GM12878 (cell line): ENCODE data around the gene TRAPPC12. TPM values are rescaled to one million over a fixed set of nuclear protein-coding genes. Genes with fewer than 3 reads are reported as not detected.

Experiments used
- ATAC-seq: fragments of 200-7000 bp; cut with Tn5 transposase; 3 replicates; pipeline ENCODE4 v1.9.1; 2020; ENCODE audit warnings: mild to moderate bottlenecking, moderate library complexity
- BruUV-seq: library from RNA; stranded (reverse); fragments of 400-500 nt; replicated peaks from 2 replicates; lab custom pipeline; 2021; lab: Mats Ljungman, UMichigan
- CTCF ChIA-PET: fragments of 300-600 bp; sonication (Branson Sonifier 250); formaldehyde crosslinking; extraction: SDS; loops from one replicate; lab custom pipeline; 2021; ENCODE audit warnings: inconsistent platforms; lab: Yijun Ruan, JAX
- POLR2A ChIA-PET: fragments of 350-600 bp; formaldehyde crosslinking; extraction: SDS; loops from one replicate; lab custom pipeline; 2021; ENCODE audit warnings: inconsistent platforms; lab: Charles Lee
- RAD21 ChIA-PET: fragments of 300-600 bp; sonication (Branson Sonifier 250); formaldehyde crosslinking; loops from one replicate; lab custom pipeline; 2023; ENCODE audit warnings: antibody characterized with exemption; ENCODE audit not compliant: unreplicated experiment; lab: Charles Lee
- SMC1A ChIA-PET: fragments of 300-600 bp; sonication (Branson Sonifier 250); formaldehyde crosslinking; loops from one replicate; lab custom pipeline; 2023; ENCODE audit not compliant: unreplicated experiment, uncharacterized antibody; lab: Charles Lee
- DNase-seq: peaks from one replicate; pipeline ENCODE4 v3.0.0-alpha.2; 2011; ENCODE audit warnings: low read depth, low spot score
- FAIRE-seq: peaks from 3 replicates; lab custom pipeline; 2011; peaks lifted over from hg19 to GRCh38; lab: Jason Lieb, UNC
- H2AFZ ChIP-seq: 2 replicates; pipeline ENCODE4 v1.6.0; 2011; ENCODE audit warnings: low read depth, low read length, control low read depth; ENCODE audit not compliant: control insufficient read depth
- H3K27ac ChIP-seq: 2 replicates; pipeline ENCODE4 v1.5.1; 2011; ENCODE audit warnings: control low read depth; ENCODE audit not compliant: control insufficient read depth, insufficient read depth
- H3K27me3 ChIP-seq, 2 experiments: replicated peaks in 1 of 2; 2 replicates each; pipeline versions ENCODE4 v1.6.0 to v1.6.1; 2011; ENCODE audit warnings: low read length in 1 of 2; ENCODE audit not compliant: control insufficient read depth in 2 of 2, insufficient read depth in 2 of 2
- H3K36me3 ChIP-seq, 2 experiments: 2 replicates each; pipeline ENCODE4 v1.5.1; 2011; ENCODE audit warnings: low read length in 1 of 2; ENCODE audit not compliant: control insufficient read depth in 2 of 2, insufficient read depth in 2 of 2
- H3K4me1 ChIP-seq: 2 replicates; pipeline ENCODE4 v1.6.1; 2011; ENCODE audit warnings: mild to moderate bottlenecking, low read length, moderate library complexity, mixed read lengths; ENCODE audit not compliant: control insufficient read depth, insufficient read depth
- H3K4me2 ChIP-seq: 2 replicates; pipeline ENCODE4 v1.6.0; 2011; ENCODE audit warnings: control low read depth; ENCODE audit not compliant: control insufficient read depth, insufficient read depth
- H3K4me3 ChIP-seq: fragments of 200-600 bp; sonication (generic); 2 replicates; pipeline ENCODE4 v1.5.1; 2016
- H3K79me2 ChIP-seq: 2 replicates; pipeline ENCODE4 v1.6.0; 2011; ENCODE audit warnings: low read length; ENCODE audit not compliant: control insufficient read depth, insufficient read depth
- H3K9ac ChIP-seq: 2 replicates; pipeline ENCODE4 v1.8.0; 2011; ENCODE audit warnings: low read length, control low read depth, mixed read lengths; ENCODE audit not compliant: control insufficient read depth, insufficient read depth
- H3K9me3 ChIP-seq: replicated peaks from 3 replicates; pipeline ENCODE4 v1.5.1; 2011; ENCODE audit warnings: mild to moderate bottlenecking, low read length; ENCODE audit not compliant: control insufficient read depth, insufficient read depth
- H4K20me1 ChIP-seq: 2 replicates; pipeline ENCODE4 v1.6.0; 2011; ENCODE audit not compliant: control insufficient read depth, insufficient read depth
- BCL11A ChIP-seq: IDR thresholded peaks from 2 replicates; pipeline ENCODE4 v1.6.1; 2011; ENCODE audit warnings: low read depth, low read length
- BHLHE40 ChIP-seq, 2 experiments: fragments of 450-650 bp in 1 of 2; IDR thresholded peaks; 2 replicates each; pipeline ENCODE4 v1.6.1; 2011 to 2017; ENCODE audit warnings: low read depth in 2 of 2, borderline replicate concordance in 1 of 2, improper control_type of control experiment in 1 of 2, low read length in 1 of 2, mild to moderate bottlenecking in 1 of 2
- CHD2 ChIP-seq: IDR thresholded peaks from 2 replicates; pipeline ENCODE4 v1.6.1; 2011; ENCODE audit warnings: low read depth, low read length, improper control_type of control experiment, borderline replicate concordance
- CREB1 ChIP-seq: IDR thresholded peaks from 2 replicates; pipeline ENCODE4 v1.6.1; 2012; ENCODE audit warnings: low read depth, mild to moderate bottlenecking, inconsistent platforms
- EED ChIP-seq: sonication (generic); IDR thresholded peaks from 2 replicates; pipeline ENCODE4 v1.6.1; 2016; ENCODE audit warnings: antibody characterized with exemption, low read depth
- EP300 ChIP-seq, 2 experiments: fragments of 150-350 bp in 1 of 2; IDR thresholded peaks; 2 replicates each; pipeline ENCODE4 v1.6.1; 2011 to 2012; ENCODE audit warnings: low read depth in 2 of 2, low read length in 2 of 2, borderline replicate concordance in 1 of 2, improper control_type of control experiment in 1 of 2, inconsistent platforms in 1 of 2; ENCODE audit not compliant: control insufficient read depth in 1 of 2
- HDAC2 ChIP-seq: fragments of 200-600 bp; sonication (generic); IDR thresholded peaks from 2 replicates; pipeline ENCODE4 v1.6.1; 2017
- MYB ChIP-seq: fragments of 150-350 bp; IDR thresholded peaks from 2 replicates; pipeline ENCODE4 v1.6.1; 2014; ENCODE audit warnings: mild to moderate bottlenecking, low read depth, low read length, borderline replicate concordance
- NFYA ChIP-seq: IDR thresholded peaks from 2 replicates; pipeline ENCODE4 v1.6.1; 2011; ENCODE audit warnings: low read depth, mild to moderate bottlenecking, low read length, improper control_type of control experiment, borderline replicate concordance
- NR2F1 ChIP-seq: fragments of 450-650 bp; conservative IDR thresholded peaks from 2 replicates; pipeline ENCODE4 v1.6.1; 2017; ENCODE audit warnings: mild to moderate bottlenecking
- TCF12 ChIP-seq: IDR thresholded peaks from 2 replicates; pipeline ENCODE4 v1.6.1; 2011; ENCODE audit warnings: low read depth, mild to moderate bottlenecking, low read length
- ZNF274 ChIP-seq: IDR thresholded peaks from one replicate; pipeline ENCODE4 v1.8.0; 2011; ENCODE audit not compliant: insufficient read length, insufficient read depth
- ZNF622 ChIP-seq: fragments of 450-650 bp; IDR thresholded peaks from 2 replicates; pipeline ENCODE4 v1.6.1; 2017; ENCODE audit warnings: mild to moderate bottlenecking, inconsistent platforms
- WGBS: methylation state at CpG from one replicate; pipeline ENCODE4 v1.1.6; 2016; ENCODE audit warnings: low lambda C conversion rate; ENCODE audit not compliant: insufficient replicate concordance, insufficient coverage; ENCODE audit errors: missing lambda C conversion rate; 5-methylcytosine and 5-hydroxymethylcytosine counted together
- in situ Hi-C: fragments of 300-500 bp; cut with MboI; formaldehyde crosslinking; loops from 9 replicates; pipeline ENCODE4 v1.14.3; 2018; ENCODE audit warnings: mixed read lengths
- intact Hi-C: fragments of 100-400 bp; cut with micrococcal nuclease; formaldehyde crosslinking; loops from one replicate; pipeline ENCODE4 v1.14.2; 2022; ENCODE audit not compliant: unreplicated experiment
- polyA plus RNA-seq, 11 experiments: library from polyadenylated mRNA; depleted of rRNA in 4 of 11; unstranded in 6 of 11; stranded (reverse) in 5 of 11; fragments of >200 nt; fragmentation: Nextera tagmentation in 4 of 11; fragmentation: Illumina TruSeq in 1 of 11; extraction: Ambion mirVana in 4 of 11; extraction: Trizol in 1 of 11; gene quantifications; 1 replicate in 1 of 11; 2 replicates in 10 of 11; pipeline versions ENCODE4 v1.2.1 to v1.2.3, GENCODE V29; 2011 to 2016; ENCODE audit warnings: inconsistent platforms in 2 of 11, missing spikeins in 2 of 11, low read depth in 1 of 11
- total RNA-seq, 4 experiments: library from RNA; depleted of rRNA in 3 of 4; stranded (reverse); fragments of >200 nt in 3 of 4; fragmentation: Illumina TruSeq in 1 of 4; extraction: Trizol in 1 of 4; gene quantifications; 2 replicates each; pipeline versions ENCODE4 v1.2.1 to v1.2.3, GENCODE V29; 2013 to 2021
- TF ChIP-seq, protein P1 (sequence below): fragments of 450-650 bp; IDR thresholded peaks from 2 replicates; pipeline ENCODE4 v1.6.1; 2017; ENCODE audit warnings: antibody characterized with exemption, mild to moderate bottlenecking, moderate library complexity
- TF ChIP-seq, protein P2 (sequence below): IDR thresholded peaks from 2 replicates; pipeline ENCODE4 v1.6.1; 2011; ENCODE audit warnings: borderline replicate concordance, low read depth, mild to moderate bottlenecking, moderate library complexity, low read length; ENCODE audit not compliant: insufficient read depth, poor library complexity, severe bottlenecking
- TF ChIP-seq, protein P3 (sequence below): fragments of 150-350 bp; IDR thresholded peaks from 2 replicates; pipeline ENCODE4 v1.6.1; 2016; ENCODE audit warnings: low read depth, low read length

TRAPPC12 gene
- total and polyA plus RNA-seq, 10 of the 15 experiments (the other 5 are each of a cell fraction or from before 2014, with no cell fraction given): 8.6 to 77.1 (median 37.4) TPM

DNA sequence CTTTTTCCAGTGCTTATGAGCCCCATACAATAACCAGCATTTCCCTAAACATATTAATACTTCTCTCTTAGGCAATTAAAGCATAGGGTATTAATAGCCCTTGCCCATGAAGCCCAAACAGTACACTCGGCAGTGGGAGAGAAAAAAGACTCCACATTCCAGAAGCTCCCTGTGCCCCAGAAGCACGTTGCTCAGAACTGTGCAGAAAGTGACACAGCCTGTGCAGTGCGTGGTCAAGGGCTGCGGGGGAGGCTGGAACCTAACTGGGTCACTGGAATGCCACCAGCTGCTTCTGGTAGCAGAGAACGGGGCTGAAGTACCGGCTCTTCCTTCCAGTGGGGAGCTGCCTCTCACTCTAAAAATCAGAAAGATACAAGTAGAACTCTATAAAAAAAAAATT is 34.6 kb upstream of the TRAPPC12 start (continued):
- TF ChIP-seq, protein P1, sequence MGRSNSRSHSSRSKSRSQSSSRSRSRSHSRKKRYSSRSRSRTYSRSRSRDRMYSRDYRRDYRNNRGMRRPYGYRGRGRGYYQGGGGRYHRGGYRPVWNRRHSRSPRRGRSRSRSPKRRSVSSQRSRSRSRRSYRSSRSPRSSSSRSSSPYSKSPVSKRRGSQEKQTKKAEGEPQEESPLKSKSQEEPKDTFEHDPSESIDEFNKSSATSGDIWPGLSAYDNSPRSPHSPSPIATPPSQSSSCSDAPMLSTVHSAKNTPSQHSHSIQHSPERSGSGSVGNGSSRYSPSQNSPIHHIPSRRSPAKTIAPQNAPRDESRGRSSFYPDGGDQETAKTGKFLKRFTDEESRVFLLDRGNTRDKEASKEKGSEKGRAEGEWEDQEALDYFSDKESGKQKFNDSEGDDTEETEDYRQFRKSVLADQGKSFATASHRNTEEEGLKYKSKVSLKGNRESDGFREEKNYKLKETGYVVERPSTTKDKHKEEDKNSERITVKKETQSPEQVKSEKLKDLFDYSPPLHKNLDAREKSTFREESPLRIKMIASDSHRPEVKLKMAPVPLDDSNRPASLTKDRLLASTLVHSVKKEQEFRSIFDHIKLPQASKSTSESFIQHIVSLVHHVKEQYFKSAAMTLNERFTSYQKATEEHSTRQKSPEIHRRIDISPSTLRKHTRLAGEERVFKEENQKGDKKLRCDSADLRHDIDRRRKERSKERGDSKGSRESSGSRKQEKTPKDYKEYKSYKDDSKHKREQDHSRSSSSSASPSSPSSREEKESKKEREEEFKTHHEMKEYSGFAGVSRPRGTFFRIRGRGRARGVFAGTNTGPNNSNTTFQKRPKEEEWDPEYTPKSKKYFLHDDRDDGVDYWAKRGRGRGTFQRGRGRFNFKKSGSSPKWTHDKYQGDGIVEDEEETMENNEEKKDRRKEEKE: no peak
- TF ChIP-seq ZNF622 (no peak), HDAC2 (no peak), CREB1 (no peak)

DNA sequence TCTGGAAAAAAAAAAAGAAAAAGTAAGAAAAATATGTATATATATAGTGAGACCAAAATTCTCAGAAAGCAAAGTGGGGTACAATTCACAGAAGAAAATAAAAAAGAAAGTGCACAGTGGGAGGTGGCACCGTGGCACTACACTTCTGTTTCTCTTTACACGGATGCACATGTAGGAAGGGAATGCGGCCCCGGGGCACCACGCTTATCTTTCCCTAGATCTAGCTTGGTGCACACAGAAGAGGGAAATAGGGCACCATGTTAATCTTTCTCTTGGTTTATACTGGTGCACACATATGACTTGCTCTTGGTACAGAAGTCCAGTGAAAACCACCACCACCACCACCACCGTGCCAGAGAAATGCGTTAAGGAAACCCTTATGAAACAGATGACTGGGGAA is 33.9 kb upstream of the TRAPPC12 start:
- no peak overlapping the region for H2AFZ ChIP-seq
- no peak overlapping the region for H3K9ac ChIP-seq
- intact Hi-C loops: no loop called here
- 98% methylated on average over 7 of the region's 7 CpGs for WGBS
- no peaks in the 10 kb centered on the region for H3K27me3 ChIP-seq
- POLR2A ChIA-PET: no interaction called here
- peaks cover 7 to 16% of the 10 kb centered on the region in 2 experiments for H3K36me3 ChIP-seq
- no peak overlapping the region for H3K4me3 ChIP-seq
- no peaks in the 10 kb centered on the region for H3K79me2 ChIP-seq
- DNase-seq: no peak
- no peaks in the 10 kb centered on the region for H4K20me1 ChIP-seq
- in situ Hi-C loops: no loop called here
- no peak overlapping the region for H3K27ac ChIP-seq
- H3K9me3 ChIP-seq: no peaks in the 10 kb centered on the region; the same call in 2 of the 3 replicates
- H3K4me2 ChIP-seq: no peak overlapping the region
- no TSS peak for BruUV-seq
- SMC1A ChIA-PET: interaction anchor here (0.6 kb wide), 1 partner anchor 18 kb away, joined by 4 read pairs; no protein-coding TSS in a partner anchor
- CTCF ChIA-PET: no interaction called here
- RAD21 ChIA-PET: no interaction called here
- no peak for ATAC-seq
- no peak for FAIRE-seq
- no peaks in the 10 kb centered on the region for H3K4me1 ChIP-seq
- TF ChIP-seq CHD2 (no peak), ZNF274 (no peak), NR2F1 (no peak), BCL11A (no peak), TCF12 (no peak), EED (no peak), BHLHE40 (IDR thresholded peaks at IDR 0.05; ENCODE audit: borderline replicate concordance in 1 of 2, low read depth in 2 of 2, low read length in 1 of 2) (no peak), EP300 (IDR thresholded peaks at IDR 0.05; ENCODE audit: borderline replicate concordance in 1 of 2, control insufficient read depth in 1 of 2, low read depth in 2 of 2, low read length in 2 of 2) (no peak), NFYA (no peak), MYB (no peak)
- TF ChIP-seq, protein P2, sequence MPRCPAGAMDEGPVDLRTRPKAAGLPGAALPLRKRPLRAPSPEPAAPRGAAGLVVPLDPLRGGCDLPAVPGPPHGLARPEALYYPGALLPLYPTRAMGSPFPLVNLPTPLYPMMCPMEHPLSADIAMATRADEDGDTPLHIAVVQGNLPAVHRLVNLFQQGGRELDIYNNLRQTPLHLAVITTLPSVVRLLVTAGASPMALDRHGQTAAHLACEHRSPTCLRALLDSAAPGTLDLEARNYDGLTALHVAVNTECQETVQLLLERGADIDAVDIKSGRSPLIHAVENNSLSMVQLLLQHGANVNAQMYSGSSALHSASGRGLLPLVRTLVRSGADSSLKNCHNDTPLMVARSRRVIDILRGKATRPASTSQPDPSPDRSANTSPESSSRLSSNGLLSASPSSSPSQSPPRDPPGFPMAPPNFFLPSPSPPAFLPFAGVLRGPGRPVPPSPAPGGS: no peak
- TF ChIP-seq, protein P3, sequence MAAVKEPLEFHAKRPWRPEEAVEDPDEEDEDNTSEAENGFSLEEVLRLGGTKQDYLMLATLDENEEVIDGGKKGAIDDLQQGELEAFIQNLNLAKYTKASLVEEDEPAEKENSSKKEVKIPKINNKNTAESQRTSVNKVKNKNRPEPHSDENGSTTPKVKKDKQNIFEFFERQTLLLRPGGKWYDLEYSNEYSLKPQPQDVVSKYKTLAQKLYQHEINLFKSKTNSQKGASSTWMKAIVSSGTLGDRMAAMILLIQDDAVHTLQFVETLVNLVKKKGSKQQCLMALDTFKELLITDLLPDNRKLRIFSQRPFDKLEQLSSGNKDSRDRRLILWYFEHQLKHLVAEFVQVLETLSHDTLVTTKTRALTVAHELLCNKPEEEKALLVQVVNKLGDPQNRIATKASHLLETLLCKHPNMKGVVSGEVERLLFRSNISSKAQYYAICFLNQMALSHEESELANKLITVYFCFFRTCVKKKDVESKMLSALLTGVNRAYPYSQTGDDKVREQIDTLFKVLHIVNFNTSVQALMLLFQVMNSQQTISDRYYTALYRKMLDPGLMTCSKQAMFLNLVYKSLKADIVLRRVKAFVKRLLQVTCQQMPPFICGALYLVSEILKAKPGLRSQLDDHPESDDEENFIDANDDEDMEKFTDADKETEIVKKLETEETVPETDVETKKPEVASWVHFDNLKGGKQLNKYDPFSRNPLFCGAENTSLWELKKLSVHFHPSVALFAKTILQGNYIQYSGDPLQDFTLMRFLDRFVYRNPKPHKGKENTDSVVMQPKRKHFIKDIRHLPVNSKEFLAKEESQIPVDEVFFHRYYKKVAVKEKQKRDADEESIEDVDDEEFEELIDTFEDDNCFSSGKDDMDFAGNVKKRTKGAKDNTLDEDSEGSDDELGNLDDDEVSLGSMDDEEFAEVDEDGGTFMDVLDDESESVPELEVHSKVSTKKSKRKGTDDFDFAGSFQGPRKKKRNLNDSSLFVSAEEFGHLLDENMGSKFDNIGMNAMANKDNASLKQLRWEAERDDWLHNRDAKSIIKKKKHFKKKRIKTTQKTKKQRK: no peak
